RWPE2 (cell line): Measurements from ENCODE around the gene RANGAP1.
A peak's percentile ranks its signal among the peaks of the same experiment; 100 is the strongest.

Experiments
- ATAC-seq: fragments of 200-7000 bp; cut with Tn5 transposase; 3 replicates; pipeline ENCODE4 v1.9.1; 2021; ENCODE audit warnings: low read depth
- DNase-seq: peaks from one replicate; pipeline ENCODE4 v3.0.0-alpha.2; 2020; ENCODE audit warnings: low spot score
- H3K27ac ChIP-seq: fragments of 450-650 bp; 2 replicates; pipeline ENCODE4 v1.5.1; 2017; ENCODE audit warnings: mild to moderate bottlenecking; ENCODE audit not compliant: poor library complexity, severe bottlenecking
- H3K27me3 ChIP-seq: fragments of 250-450 bp; sonication (Bioruptor Pico); 2 replicates; pipeline ENCODE4 v1.5.1; 2021; ENCODE audit warnings: mild to moderate bottlenecking, moderate library complexity; ENCODE audit not compliant: insufficient read depth, poor library complexity, severe bottlenecking
- H3K36me3 ChIP-seq: fragments of 250-450 bp; sonication (Bioruptor Pico); 2 replicates; pipeline ENCODE4 v1.5.1; 2020; ENCODE audit warnings: low read depth, mild to moderate bottlenecking, moderate library complexity
- H3K4me1 ChIP-seq: fragments of 250-450 bp; sonication (Bioruptor Pico); 2 replicates; pipeline ENCODE4 v1.5.1; 2021; ENCODE audit warnings: mild to moderate bottlenecking, moderate library complexity; ENCODE audit not compliant: insufficient read depth, poor library complexity, severe bottlenecking
- H3K4me3 ChIP-seq: fragments of 250-450 bp; sonication (Bioruptor Pico); 2 replicates; pipeline ENCODE4 v1.5.1; 2021; ENCODE audit warnings: mild to moderate bottlenecking, moderate library complexity; ENCODE audit not compliant: severe bottlenecking
- H3K9me3 ChIP-seq: fragments of 250-450 bp; sonication (Bioruptor Pico); 2 replicates; pipeline ENCODE4 v1.5.1; 2021; ENCODE audit warnings: mild to moderate bottlenecking, moderate library complexity; ENCODE audit not compliant: severe bottlenecking
- TF ChIP-seq, protein P1 (sequence below): fragments of 450-650 bp; IDR thresholded peaks from one replicate; pipeline ENCODE4 v1.5.1; 2017; ENCODE audit warnings: mild to moderate bottlenecking, moderate library complexity; ENCODE audit not compliant: poor library complexity, severe bottlenecking

The RANGAP1 gene, protein sequence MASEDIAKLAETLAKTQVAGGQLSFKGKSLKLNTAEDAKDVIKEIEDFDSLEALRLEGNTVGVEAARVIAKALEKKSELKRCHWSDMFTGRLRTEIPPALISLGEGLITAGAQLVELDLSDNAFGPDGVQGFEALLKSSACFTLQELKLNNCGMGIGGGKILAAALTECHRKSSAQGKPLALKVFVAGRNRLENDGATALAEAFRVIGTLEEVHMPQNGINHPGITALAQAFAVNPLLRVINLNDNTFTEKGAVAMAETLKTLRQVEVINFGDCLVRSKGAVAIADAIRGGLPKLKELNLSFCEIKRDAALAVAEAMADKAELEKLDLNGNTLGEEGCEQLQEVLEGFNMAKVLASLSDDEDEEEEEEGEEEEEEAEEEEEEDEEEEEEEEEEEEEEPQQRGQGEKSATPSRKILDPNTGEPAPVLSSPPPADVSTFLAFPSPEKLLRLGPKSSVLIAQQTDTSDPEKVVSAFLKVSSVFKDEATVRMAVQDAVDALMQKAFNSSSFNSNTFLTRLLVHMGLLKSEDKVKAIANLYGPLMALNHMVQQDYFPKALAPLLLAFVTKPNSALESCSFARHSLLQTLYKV

DNA sequence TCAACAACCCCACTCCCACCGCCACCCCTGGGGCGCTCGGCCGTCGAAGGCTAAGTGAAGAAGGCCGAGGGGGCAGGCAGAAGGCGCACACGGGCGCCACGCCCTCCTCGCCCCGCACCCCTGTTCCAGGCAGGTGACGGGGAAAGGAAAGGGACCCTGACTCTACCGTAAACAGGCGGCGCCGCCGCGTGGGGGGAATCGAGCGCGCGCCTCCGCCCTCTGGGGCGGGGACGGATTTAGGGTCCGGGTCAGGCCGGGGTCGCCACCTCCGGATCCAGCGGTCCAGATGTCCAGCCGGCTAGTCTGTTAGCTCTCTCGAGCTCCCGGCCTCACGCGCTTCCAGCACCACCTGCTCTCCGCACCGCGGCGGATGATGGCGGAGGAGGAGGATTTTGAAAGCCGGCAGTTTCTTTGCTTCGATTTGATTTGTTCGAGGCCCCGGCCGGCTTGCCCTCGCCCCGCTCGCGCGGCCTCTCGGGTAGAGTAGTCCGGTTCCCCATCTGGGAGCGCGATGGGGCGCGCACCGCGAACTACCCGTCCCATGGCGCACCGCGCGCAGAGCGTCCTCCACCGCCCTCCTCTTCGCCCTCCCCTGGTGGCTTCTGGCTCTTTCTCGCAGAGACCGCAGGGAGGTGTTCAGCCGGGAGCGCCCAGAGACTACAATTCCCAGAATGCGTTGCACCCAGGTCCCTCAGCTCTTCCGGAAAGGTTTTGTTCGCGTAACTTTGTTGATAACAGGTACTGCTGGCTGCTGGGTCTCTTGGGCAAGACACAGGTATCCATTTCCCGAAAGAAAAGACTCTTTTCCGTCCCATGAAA is at the start of gene RANGAP1:
RANGAP1 (minus strand) TSS at position 368 of the 819 bp plus-strand sequence. CDS start 5,143 bp downstream, outside the sequence.
- Histone ChIP-seq H3K27me3 (no peaks in the 10 kb centered on the region), H3K36me3 (peaks cover 42% of the 10 kb centered on the region), H3K4me3 (peak within 1 kb of the TSS; percentile 63), H3K9me3 (no peaks in the 10 kb centered on the region), H3K4me1 (peaks cover 50% of the 10 kb centered on the region), H3K27ac (peak within 1 kb of the TSS; percentile 99)
- TF ChIP-seq, protein P1, sequence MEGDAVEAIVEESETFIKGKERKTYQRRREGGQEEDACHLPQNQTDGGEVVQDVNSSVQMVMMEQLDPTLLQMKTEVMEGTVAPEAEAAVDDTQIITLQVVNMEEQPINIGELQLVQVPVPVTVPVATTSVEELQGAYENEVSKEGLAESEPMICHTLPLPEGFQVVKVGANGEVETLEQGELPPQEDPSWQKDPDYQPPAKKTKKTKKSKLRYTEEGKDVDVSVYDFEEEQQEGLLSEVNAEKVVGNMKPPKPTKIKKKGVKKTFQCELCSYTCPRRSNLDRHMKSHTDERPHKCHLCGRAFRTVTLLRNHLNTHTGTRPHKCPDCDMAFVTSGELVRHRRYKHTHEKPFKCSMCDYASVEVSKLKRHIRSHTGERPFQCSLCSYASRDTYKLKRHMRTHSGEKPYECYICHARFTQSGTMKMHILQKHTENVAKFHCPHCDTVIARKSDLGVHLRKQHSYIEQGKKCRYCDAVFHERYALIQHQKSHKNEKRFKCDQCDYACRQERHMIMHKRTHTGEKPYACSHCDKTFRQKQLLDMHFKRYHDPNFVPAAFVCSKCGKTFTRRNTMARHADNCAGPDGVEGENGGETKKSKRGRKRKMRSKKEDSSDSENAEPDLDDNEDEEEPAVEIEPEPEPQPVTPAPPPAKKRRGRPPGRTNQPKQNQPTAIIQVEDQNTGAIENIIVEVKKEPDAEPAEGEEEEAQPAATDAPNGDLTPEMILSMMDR, result no peak
- ATAC-seq (peak; percentile 89), DNase-seq (peak; percentile 98)

DNA sequence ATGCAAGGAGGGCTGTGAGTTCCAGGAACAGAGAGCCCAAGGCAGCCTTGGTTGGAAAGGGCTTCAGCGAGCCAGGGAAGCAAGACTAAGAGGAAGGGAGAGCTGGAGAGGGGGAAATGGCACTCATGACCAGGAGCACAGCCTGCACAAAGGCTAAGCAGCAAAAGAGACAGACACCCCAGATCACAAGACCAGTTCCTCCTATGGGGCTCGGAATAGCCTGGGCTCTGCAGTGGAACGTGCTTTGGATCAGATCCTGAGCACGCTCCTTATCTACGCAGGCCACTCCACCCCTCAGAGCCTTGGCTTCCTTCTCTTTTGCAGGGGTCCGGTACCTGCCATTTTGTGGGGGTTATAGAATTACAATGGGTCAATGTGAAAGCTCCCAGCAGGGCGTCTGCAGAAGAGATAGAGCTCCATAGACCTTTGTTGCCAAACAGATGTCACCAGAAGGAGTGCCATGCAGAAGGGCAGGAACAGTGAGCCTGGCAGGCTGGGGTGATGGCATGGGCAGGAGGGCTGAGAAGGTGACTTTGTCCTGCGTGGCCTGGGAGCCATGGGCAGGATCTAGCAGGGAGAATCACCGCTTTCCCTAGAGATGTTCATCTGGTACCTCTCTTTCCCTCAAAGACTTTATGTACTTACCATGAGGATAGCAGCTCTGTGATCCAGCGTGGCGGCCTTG is 49.1 kb upstream of the RANGAP1 start:
- ATAC-seq, result no peak
- Histone ChIP-seq H3K4me1 (no peaks in the 10 kb centered on the region), H3K27ac (no peak overlapping the region), H3K27me3 (no peaks in the 10 kb centered on the region), H3K4me3 (no peak overlapping the region), H3K9me3 (no peaks in the 10 kb centered on the region), H3K36me3 (peaks cover 40% of the 10 kb centered on the region)
- TF ChIP-seq, protein P1, result no peak
- DNase-seq, result no peak

DNA sequence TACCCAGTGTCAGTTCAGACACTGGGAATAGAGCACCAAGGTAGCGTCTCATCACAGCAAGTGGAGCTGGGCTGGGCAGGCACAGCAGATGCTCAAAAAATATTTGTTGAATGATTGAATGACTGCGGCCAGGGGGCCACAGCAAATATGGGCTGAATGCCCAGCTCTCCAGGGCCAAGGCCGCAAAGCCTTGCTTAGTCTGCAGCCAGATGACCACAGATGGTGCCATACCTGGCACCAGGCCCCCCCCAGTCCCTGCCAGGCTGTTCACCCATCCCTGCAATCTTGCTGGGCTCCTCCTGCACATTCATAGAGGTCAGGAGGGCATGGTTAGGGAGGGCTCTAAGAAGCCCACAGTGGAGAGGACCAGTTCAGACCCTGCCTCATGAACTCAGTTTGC is 48.2 kb upstream of the RANGAP1 start:
- H3K36me3 ChIP-seq, result peaks cover 48% of the 10 kb centered on the region
- no peaks in the 10 kb centered on the region for H3K27me3 ChIP-seq
- no peak for ATAC-seq
- H3K4me1 ChIP-seq, result no peaks in the 10 kb centered on the region
- no peak overlapping the region for H3K4me3 ChIP-seq
- TF ChIP-seq, protein P1, result no peak
- no peak for DNase-seq
- H3K27ac ChIP-seq, result no peak overlapping the region
- no peaks in the 10 kb centered on the region for H3K9me3 ChIP-seq

DNA sequence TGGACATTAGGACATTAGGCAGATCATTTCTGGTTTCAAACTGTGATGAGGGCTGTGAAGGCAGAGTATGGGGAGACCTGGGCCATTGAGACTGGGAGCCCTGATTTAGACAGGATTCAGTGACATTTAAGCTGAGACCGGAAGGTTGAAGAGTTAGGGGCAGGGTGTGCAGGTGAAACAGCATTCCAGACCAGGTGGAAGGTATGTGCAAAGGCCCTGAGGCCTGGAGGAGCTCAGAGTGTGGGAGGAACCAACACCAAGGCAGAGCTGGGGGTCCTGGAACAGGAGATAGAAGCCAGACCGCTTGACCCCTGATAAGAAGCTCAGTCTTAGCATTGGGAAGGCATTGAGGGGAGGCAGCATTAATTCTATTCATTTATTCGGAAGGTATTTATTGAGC is 47.8 kb upstream of the RANGAP1 start:
- Histone ChIP-seq H3K4me1 (no peaks in the 10 kb centered on the region), H3K4me3 (no peak overlapping the region), H3K27ac (no peak overlapping the region), H3K36me3 (peaks cover 46% of the 10 kb centered on the region), H3K9me3 (no peaks in the 10 kb centered on the region), H3K27me3 (no peaks in the 10 kb centered on the region)
- DNase-seq (no peak), ATAC-seq (no peak)
- TF ChIP-seq, protein P1, result no peak
